SIG-M5 treated with dmso at 0.1 percent for 504 hours (cell line): ENCODE results near the gene CHST11.
"Not testable (repeated sequence)": the region's sequence is repeated elsewhere in the genome, so short reads cannot be mapped to it uniquely, and the experiment has no call there.

ENCODE experiments used
- DNase-seq: peaks from one replicate; lab custom pipeline; 2025; ENCODE audit not compliant: unreplicated experiment; lab: John Stamatoyannopoulos, UW

CHST11 gene

GRCh38 chr12:104600036-104600712, 143.4 kb downstream of the CHST11 start:
- no peak for DNase-seq

- DNase-seq: no peak
Measured at GRCh38 chr12:104600790-104601739, 144.3 kb downstream of the CHST11 start.

- DNase-seq: no peak
Measured at GRCh38 chr12:104602406-104602805, 145.7 kb downstream of the CHST11 start.

- no peak for DNase-seq
Measured at GRCh38 chr12:104602896-104603295, 146.1 kb downstream of the CHST11 start.

DNA sequence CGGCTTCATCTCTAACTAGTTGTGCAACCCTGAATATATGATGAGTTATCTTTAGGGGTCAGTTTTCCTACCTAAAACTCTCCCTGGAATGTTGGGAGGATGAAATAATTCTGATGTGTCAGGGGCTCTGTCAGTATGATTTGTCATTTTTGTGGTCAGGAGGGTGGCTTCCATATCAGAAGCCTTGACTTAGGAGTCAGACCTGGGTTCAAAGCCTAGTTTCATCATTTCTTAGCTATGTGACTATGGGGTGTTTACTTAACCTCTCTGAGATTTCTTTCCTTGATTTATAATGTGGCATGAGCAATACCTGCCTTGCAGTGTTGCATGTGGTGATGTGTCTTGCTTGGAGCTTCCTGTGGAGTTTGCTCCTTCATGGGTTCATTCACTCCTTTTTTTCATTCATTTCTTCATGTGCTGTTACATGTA, 146.8 kb downstream of the CHST11 start:
- DNase-seq: no peak

- DNase-seq: peak; percentile 91
Measured at GRCh38 chr12:104604070-104604994, 147.6 kb downstream of the CHST11 start.

DNA sequence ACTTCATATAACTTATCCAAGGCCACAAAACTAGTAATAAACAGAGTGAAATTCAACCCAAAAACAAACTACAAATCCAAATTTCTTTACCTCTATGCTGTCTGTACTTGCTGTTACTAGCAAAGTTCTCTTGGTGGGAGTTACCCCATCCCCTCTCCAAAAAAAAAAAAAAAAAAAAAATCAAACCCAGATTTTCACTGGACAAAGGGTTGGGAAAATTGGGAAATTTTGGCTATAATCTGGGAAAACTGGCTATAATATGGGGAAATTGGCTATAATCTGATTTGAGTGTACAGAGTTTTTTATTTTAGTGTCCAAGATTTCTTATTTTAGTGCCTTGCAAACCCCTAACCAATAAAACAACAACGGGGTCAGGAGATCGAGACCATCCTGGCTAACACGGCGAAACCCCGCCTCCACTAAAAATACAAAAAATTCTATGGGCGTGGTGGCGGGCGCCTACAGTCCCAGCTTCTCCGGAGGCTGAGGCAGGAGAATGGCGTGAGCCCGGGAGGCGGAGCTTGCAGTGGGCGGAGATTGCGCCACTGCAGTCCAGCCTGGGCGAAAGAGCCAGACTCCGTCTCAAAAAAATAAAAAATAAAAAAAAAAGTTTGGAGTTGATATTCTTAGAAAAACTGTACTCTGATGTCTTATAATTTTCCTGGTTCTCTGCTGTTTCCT, 148.4 kb downstream of the CHST11 start:
- no peak for DNase-seq

DNA sequence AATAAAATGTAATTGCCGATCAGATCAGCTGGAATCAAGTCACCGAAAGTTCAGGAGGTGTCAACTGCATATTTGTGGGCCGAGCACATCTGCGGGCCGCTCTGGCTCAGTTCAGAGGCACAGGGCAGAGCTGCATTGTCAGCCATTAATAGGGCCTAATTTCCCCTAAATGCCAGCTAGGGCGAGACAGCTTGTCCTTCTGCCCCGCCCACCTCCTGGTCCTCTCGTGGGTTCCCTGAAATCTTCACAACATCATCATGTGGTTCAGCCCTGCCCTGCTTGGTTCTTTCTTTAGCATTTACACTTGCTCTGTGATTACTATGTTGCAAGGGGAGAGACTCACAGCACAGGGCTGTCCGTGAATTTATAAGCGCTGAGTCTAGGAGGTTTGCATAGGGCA, 148.9 kb downstream of the CHST11 start:
- no peak for DNase-seq

GRCh38 chr12:104608998-104609397, 152.2 kb downstream of the CHST11 start:
- no peak for DNase-seq

DNA sequence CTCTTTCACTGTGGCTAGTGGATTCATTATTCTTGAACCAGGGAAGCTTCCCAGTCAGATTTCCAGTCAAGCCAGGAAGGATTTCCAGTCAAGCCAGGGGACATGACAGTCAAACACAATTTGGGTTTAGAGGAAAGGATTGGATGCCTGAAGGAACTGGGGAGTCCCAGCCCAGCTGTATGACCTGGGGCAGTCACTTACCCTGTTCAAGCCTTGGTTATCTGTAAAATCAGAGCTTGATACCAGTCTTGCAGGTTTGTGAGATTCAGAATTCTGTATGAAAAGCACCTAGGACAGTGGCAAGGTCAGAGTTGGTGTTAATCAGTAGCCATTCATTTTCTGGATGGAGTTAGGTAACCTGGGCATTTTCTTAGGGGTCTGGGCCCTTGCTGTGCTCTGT, 152.7 kb downstream of the CHST11 start:
- DNase-seq: no peak

DNA sequence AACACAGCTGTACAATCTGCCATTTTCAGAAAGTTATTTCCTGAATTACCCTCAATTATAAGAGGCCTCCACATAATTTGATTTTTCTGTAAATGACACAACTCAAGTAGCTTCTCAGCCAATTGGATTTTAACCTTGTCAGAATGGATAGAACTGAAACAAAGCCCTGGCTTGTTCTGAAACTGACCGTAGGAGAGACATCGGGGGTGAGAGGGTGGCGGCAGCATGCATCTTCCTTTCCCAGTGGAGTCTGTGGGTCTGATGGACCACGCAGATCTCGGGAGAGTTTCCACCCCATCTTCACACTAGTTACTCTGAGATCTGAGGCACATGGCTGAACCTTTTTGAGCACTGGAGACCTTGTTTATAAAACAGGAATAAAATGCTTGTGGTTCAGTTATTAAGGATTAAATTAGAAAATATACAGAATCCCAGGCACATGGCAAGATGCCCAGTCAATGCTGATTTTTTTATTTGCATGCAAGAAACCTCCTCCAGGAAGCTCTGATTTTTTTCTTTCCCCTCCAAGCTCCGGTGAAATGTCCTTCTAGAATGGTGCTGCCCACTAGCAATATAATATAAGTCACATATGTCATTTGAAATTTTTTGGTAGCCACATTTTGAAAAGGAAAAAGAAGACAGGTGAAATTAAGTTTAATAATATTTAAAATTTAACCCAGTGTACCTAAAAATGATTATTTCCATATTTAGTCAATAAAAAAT, 153.9 kb downstream of the CHST11 start:
- DNase-seq: no peak

GRCh38 chr12:104611671-104612070, 154.9 kb downstream of the CHST11 start:
- DNase-seq: no peak

DNA sequence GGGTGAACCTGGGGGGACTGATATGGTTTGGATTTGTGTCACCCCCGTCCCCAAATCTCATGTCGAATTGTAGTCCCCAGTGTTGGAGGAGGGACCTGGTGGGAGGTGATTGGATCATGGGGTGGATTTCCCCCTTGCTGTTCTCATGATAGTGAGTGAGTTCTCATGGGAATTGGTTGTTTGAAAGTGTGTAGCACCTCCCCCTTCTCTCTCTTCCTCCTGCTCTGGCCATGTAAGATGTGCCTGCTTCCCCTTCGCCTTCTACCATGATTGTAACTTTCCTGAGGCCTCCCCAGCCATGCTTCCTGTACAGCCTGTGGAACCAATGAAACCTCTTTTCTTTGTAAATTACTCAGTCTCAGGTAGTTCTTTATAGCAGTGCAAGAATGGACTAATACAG, 156.6 kb downstream of the CHST11 start:
- not testable (repeated sequence) for DNase-seq

- DNase-seq: no peak
Measured at GRCh38 chr12:104615048-104615561, 158.4 kb downstream of the CHST11 start.

DNA sequence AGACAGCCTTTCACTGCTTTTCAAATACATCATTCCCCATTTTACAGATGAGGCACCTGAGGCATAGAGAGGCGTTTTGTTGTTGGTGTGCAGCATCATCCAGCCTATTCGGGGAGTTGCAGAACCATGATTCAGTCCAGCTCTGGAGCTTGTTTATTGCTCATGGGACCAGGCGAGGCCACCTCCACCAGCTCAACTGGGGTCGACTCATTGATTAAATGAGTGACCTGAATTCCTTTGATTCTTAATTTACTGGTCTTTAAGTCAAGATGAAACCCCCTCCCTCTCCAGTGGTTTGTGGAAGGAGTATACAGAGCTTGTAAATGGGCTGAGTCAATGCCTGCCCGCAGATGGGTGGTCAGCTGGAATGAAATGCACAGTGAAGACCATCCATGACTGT, 161.9 kb downstream of the CHST11 start:
- no peak for DNase-seq

- DNase-seq: no peak
Measured at GRCh38 chr12:104619305-104619704, 162.6 kb downstream of the CHST11 start.

- DNase-seq: no peak
Measured at GRCh38 chr12:104620837-104621531, 164.2 kb downstream of the CHST11 start.

GRCh38 chr12:104622928-104623327, 166.2 kb downstream of the CHST11 start:
- no peak for DNase-seq

DNA sequence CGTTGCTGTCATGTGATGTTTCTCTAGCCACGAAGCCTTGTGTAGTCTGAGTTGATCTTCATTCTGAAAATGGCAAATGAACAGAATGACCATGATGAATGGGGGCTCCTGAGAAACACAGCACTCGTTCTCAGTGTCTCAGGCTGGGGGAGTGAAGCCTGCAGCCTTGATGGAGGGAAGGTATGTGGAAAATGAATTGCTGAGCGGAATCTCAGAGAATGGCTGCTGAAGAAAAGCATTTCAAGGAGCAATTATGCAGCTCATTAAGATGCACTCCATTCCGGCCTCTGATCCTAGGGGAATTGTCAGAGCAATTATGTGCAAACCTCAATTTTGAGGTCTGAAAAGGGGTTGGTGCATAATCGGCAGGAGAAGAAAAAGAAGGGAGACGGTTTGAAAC, 167.1 kb downstream of the CHST11 start:
- no peak for DNase-seq
